T47D (cell line): ENCODE data around the gene MYO3B.
A peak's percentile ranks its signal among the peaks of the same experiment; 100 is the strongest.

ENCODE experiments used
- DNase-seq, 2 experiments: peaks; one replicate each; pipeline versions ENCODE4 v3.0.0 to v3.0.0-alpha.2; 2011 to 2012; ENCODE audit warnings: low read depth in 1 of 2, low spot score in 1 of 2
- JUND ChIP-seq: IDR thresholded peaks from 2 replicates; pipeline ENCODE4 v1.6.1; 2012; ENCODE audit warnings: low read depth
- in situ Hi-C: cut with HindIII; loops from 2 replicates; pipeline ENCODE4 v1.10.0; 2016; ENCODE audit warnings: low sequenced_read_pairs, low pct_unique_long_range_greater_than_20kb

MYO3B gene

GRCh38 chr2:170222298-170222697 lies 44.4 kb downstream of the MYO3B start:
- DNase-seq = peak in 1 of 2 experiments; percentile 3
- in situ Hi-C loops = no loop called here
- no peak for TF ChIP-seq JUND

GRCh38 chr2:170222842-170223241 lies 44.9 kb downstream of the MYO3B start:
- no peak for TF ChIP-seq JUND
- in situ Hi-C loops = no loop called here
- no peak for DNase-seq

- DNase-seq = no peak
- in situ Hi-C loops = no loop called here
- TF ChIP-seq JUND = no peak
These were observed 46.8 kb downstream of the MYO3B start for GRCh38 chr2:170224692-170225294.

- TF ChIP-seq JUND = no peak
- no peak for DNase-seq
- in situ Hi-C loops = no loop called here
These were observed 48.3 kb downstream of the MYO3B start for GRCh38 chr2:170226216-170226615.

GRCh38 chr2:170227507-170227947 lies 49.6 kb downstream of the MYO3B start:
- in situ Hi-C loops = no loop called here
- DNase-seq = no peak
- TF ChIP-seq JUND = no peak

- no peak for DNase-seq
- in situ Hi-C loops = no loop called here
- no peak for TF ChIP-seq JUND
These were observed 50.0 kb downstream of the MYO3B start for GRCh38 chr2:170227951-170228350.

- DNase-seq = no peak
- in situ Hi-C loops = no loop called here
- no peak for TF ChIP-seq JUND
These were observed 50.5 kb downstream of the MYO3B start for GRCh38 chr2:170228429-170228828.

GRCh38 chr2:170229125-170229524 lies 51.2 kb downstream of the MYO3B start:
- no peak for TF ChIP-seq JUND
- in situ Hi-C loops = no loop called here
- no peak for DNase-seq

- in situ Hi-C loops = no loop called here
- DNase-seq = no peak
These were observed 51.8 kb downstream of the MYO3B start for GRCh38 chr2:170229744-170230143.

GRCh38 chr2:170235860-170236679 lies 58.1 kb downstream of the MYO3B start:
- DNase-seq = peak; percentile 14 to 61
- no peak for TF ChIP-seq JUND
- in situ Hi-C loops = no loop called here

More at GRCh38 chr2:170229744-170230143, 51.8 kb downstream of the MYO3B start:
- no peak for TF ChIP-seq JUND

- in situ Hi-C loops = no loop called here
- TF ChIP-seq JUND = no peak
- no peak for DNase-seq
These were observed 58.7 kb downstream of the MYO3B start for GRCh38 chr2:170236680-170237047.

GRCh38 chr2:170237572-170238120 lies 59.7 kb downstream of the MYO3B start:
- TF ChIP-seq JUND = no peak
- in situ Hi-C loops = no loop called here
- no peak for DNase-seq

- peak in 1 of 2 experiments; percentile 7 for DNase-seq
- in situ Hi-C loops = no loop called here
- TF ChIP-seq JUND = no peak
These were observed 60.8 kb downstream of the MYO3B start for GRCh38 chr2:170238776-170239175.

- in situ Hi-C loops = no loop called here
- no peak for TF ChIP-seq JUND
- DNase-seq = no peak
These were observed 62.7 kb downstream of the MYO3B start for GRCh38 chr2:170240629-170241028.
